HUES64 (cell line): Measurements from ENCODE around the gene ADCY5.

ENCODE experiments used
- H3K27ac ChIP-seq: 2 replicates; pipeline ENCODE4 v1.7.0; 2013; ENCODE audit warnings: low read depth, low read length, inconsistent platforms
- H3K27me3 ChIP-seq: 2 replicates; pipeline ENCODE4 v1.6.1; 2013; ENCODE audit warnings: mild to moderate bottlenecking, low read length; ENCODE audit not compliant: insufficient read depth
- H3K36me3 ChIP-seq: 2 replicates; pipeline ENCODE4 v1.6.1; 2013; ENCODE audit warnings: mild to moderate bottlenecking, low read length; ENCODE audit not compliant: insufficient read depth
- H3K4me1 ChIP-seq: 2 replicates; pipeline ENCODE4 v1.6.1; 2013; ENCODE audit warnings: mild to moderate bottlenecking, low read length, moderate library complexity; ENCODE audit not compliant: insufficient read depth
- H3K4me3 ChIP-seq: 2 replicates; pipeline ENCODE4 v1.5.1; 2013; ENCODE audit warnings: mild to moderate bottlenecking, low read length, moderate library complexity
- H3K9ac ChIP-seq: 2 replicates; pipeline ENCODE4 v1.6.1; 2013; ENCODE audit warnings: mild to moderate bottlenecking, low read depth, low read length
- H3K9me3 ChIP-seq: 2 replicates; pipeline ENCODE4 v1.6.1; 2013; ENCODE audit warnings: low read depth, low read length; ENCODE audit not compliant: insufficient read depth
- WGBS: fragments of 150-250, 120-280 bp; methylation state at CpG from one replicate; pipeline ENCODE4 v1.1.7; 2013; ENCODE audit warnings: missing lambda C conversion rate; 5-methylcytosine and 5-hydroxymethylcytosine counted together

ADCY5 gene

GRCh38 chr3:123285931-123286307 lies 163.0 kb downstream of the ADCY5 start:
- H3K9ac ChIP-seq, result no peak overlapping the region
- H3K36me3 ChIP-seq, result peaks cover 12% of the 10 kb centered on the region
- no peaks in the 10 kb centered on the region for H3K4me1 ChIP-seq
- no peak overlapping the region for H3K4me3 ChIP-seq
- H3K27me3 ChIP-seq, result no peaks in the 10 kb centered on the region
- 81% methylated on average over 4 of the region's 4 CpGs for WGBS
- H3K9me3 ChIP-seq, result no peaks in the 10 kb centered on the region
- H3K27ac ChIP-seq, result no peak overlapping the region

- 96% methylated on average over 4 of the region's 4 CpGs for WGBS
- Histone ChIP-seq H3K36me3 (peaks cover 12% of the 10 kb centered on the region), H3K27me3 (no peaks in the 10 kb centered on the region), H3K9ac (no peak overlapping the region), H3K27ac (no peak overlapping the region), H3K4me1 (no peaks in the 10 kb centered on the region), H3K4me3 (no peak overlapping the region), H3K9me3 (no peaks in the 10 kb centered on the region)
Measured at GRCh38 chr3:123285479-123285878, 163.4 kb downstream of the ADCY5 start.

GRCh38 chr3:123285066-123285465 lies 163.8 kb downstream of the ADCY5 start:
- no peaks in the 10 kb centered on the region for H3K4me1 ChIP-seq
- no peak overlapping the region for H3K27ac ChIP-seq
- no peak overlapping the region for H3K9ac ChIP-seq
- no peaks in the 10 kb centered on the region for H3K27me3 ChIP-seq
- 84% methylated on average over 9 of the region's 9 CpGs for WGBS
- H3K9me3 ChIP-seq, result no peaks in the 10 kb centered on the region
- H3K4me3 ChIP-seq, result no peak overlapping the region
- H3K36me3 ChIP-seq, result peaks cover 12% of the 10 kb centered on the region

GRCh38 chr3:123284399-123285010 lies 164.4 kb downstream of the ADCY5 start:
- WGBS, result 93% methylated on average over 18 of the region's 18 CpGs
- Histone ChIP-seq H3K4me1 (no peaks in the 10 kb centered on the region), H3K9me3 (no peaks in the 10 kb centered on the region)

GRCh38 chr3:123283657-123284398 lies 165.1 kb downstream of the ADCY5 start:
- H3K4me3 ChIP-seq, result no peak overlapping the region
- no peaks in the 10 kb centered on the region for H3K27me3 ChIP-seq
- peaks cover 9% of the 10 kb centered on the region for H3K36me3 ChIP-seq
- no peaks in the 10 kb centered on the region for H3K9me3 ChIP-seq
- 95% methylated on average over 16 of the region's 17 CpGs for WGBS
- H3K4me1 ChIP-seq, result no peaks in the 10 kb centered on the region
- H3K9ac ChIP-seq, result no peak overlapping the region
- no peak overlapping the region for H3K27ac ChIP-seq

More at GRCh38 chr3:123284399-123285010, 164.4 kb downstream of the ADCY5 start:
- no peak overlapping the region for H3K9ac ChIP-seq
- no peaks in the 10 kb centered on the region for H3K27me3 ChIP-seq
- no peak overlapping the region for H3K4me3 ChIP-seq
- no peak overlapping the region for H3K27ac ChIP-seq
- H3K36me3 ChIP-seq, result peaks cover 9% of the 10 kb centered on the region

- Histone ChIP-seq H3K9me3 (no peaks in the 10 kb centered on the region), H3K36me3 (peaks cover 9% of the 10 kb centered on the region), H3K9ac (no peak overlapping the region), H3K27me3 (no peaks in the 10 kb centered on the region), H3K4me3 (no peak overlapping the region), H3K4me1 (0 out of 2 replicates have a peak, but pooled peaks cover 4% of the 10 kb centered on the region), H3K27ac (no peak overlapping the region)
- WGBS, result 93% methylated on average over 9 of the region's 9 CpGs
Measured at GRCh38 chr3:123283074-123283473, 165.8 kb downstream of the ADCY5 start.

GRCh38 chr3:123282461-123282860 lies 166.4 kb downstream of the ADCY5 start:
- Histone ChIP-seq H3K4me3 (no peak overlapping the region), H3K36me3 (peaks cover 9% of the 10 kb centered on the region), H3K9me3 (no peaks in the 10 kb centered on the region), H3K27me3 (no peaks in the 10 kb centered on the region), H3K27ac (no peak overlapping the region), H3K9ac (no peak overlapping the region), H3K4me1 (0 out of 2 replicates have a peak, but pooled peaks cover 5% of the 10 kb centered on the region)
- 79% methylated on average over 8 of the region's 8 CpGs for WGBS

- Histone ChIP-seq H3K27me3 (no peaks in the 10 kb centered on the region), H3K9me3 (no peaks in the 10 kb centered on the region), H3K4me3 (no peak overlapping the region), H3K27ac (no peak overlapping the region), H3K9ac (no peak overlapping the region), H3K4me1 (0 out of 2 replicates have a peak, but pooled peaks cover 5% of the 10 kb centered on the region), H3K36me3 (peaks cover 9% of the 10 kb centered on the region)
- 97% methylated on average over 2 of the region's 2 CpGs for WGBS
Measured at GRCh38 chr3:123281929-123282328, 167.0 kb downstream of the ADCY5 start.

- Histone ChIP-seq H3K9ac (no peak overlapping the region), H3K27me3 (no peaks in the 10 kb centered on the region), H3K9me3 (no peaks in the 10 kb centered on the region), H3K27ac (no peak overlapping the region), H3K4me1 (0 out of 2 replicates have a peak, but pooled peaks cover 5% of the 10 kb centered on the region), H3K36me3 (peaks cover 9% of the 10 kb centered on the region), H3K4me3 (no peak overlapping the region)
- 71% methylated on average over 3 of the region's 3 CpGs for WGBS
Measured at GRCh38 chr3:123281406-123281805, 167.5 kb downstream of the ADCY5 start.

GRCh38 chr3:123279121-123279520 lies 169.8 kb downstream of the ADCY5 start:
- no peaks in the 10 kb centered on the region for H3K36me3 ChIP-seq
- no peak overlapping the region for H3K27ac ChIP-seq
- H3K9me3 ChIP-seq, result no peaks in the 10 kb centered on the region
- H3K4me3 ChIP-seq, result no peak overlapping the region
- H3K4me1 ChIP-seq, result 0 out of 2 replicates have a peak, but pooled peaks cover 5% of the 10 kb centered on the region
- no peaks in the 10 kb centered on the region for H3K27me3 ChIP-seq
- H3K9ac ChIP-seq, result no peak overlapping the region
- WGBS, result 87% methylated on average over 7 of the region's 7 CpGs

- Histone ChIP-seq H3K4me3 (no peak overlapping the region), H3K9ac (no peak overlapping the region), H3K36me3 (no peaks in the 10 kb centered on the region), H3K27me3 (no peaks in the 10 kb centered on the region), H3K27ac (no peak overlapping the region), H3K9me3 (no peaks in the 10 kb centered on the region), H3K4me1 (0 out of 2 replicates have a peak, but pooled peaks cover 5% of the 10 kb centered on the region)
- WGBS, result 86% methylated on average over 5 of the region's 5 CpGs
Measured at GRCh38 chr3:123278446-123278845, 170.4 kb downstream of the ADCY5 start.
